ENCODE measurements around the gene RPP38.

The RPP38 gene

GRCh38 chr10:15097011-15097812 lies at the start of gene RPP38:
RPP38 (plus strand) TSS chr10:15097355; CDS start chr10:15103315, 5,960 bp downstream.
- peak; percentile 96 for DNase-seq

- DNase-seq = no peak
Observed at GRCh38 chr10:15049533-15049932, 47.6 kb upstream of the RPP38 start.

- no peak for DNase-seq
Observed at GRCh38 chr10:15052121-15052520, 45.0 kb upstream of the RPP38 start.

GRCh38 chr10:15053061-15053460 lies 44.1 kb upstream of the RPP38 start:
- DNase-seq = no peak

GRCh38 chr10:15058689-15059088 lies 38.5 kb upstream of the RPP38 start:
- DNase-seq = no peak

- no peak for DNase-seq
Observed at GRCh38 chr10:15059914-15060313, 37.2 kb upstream of the RPP38 start.

- no peak for DNase-seq
Observed at GRCh38 chr10:15060638-15061037, 36.5 kb upstream of the RPP38 start.

- no peak for DNase-seq
Observed at GRCh38 chr10:15067154-15067553, 30.0 kb upstream of the RPP38 start.

GRCh38 chr10:15068802-15069201 lies 28.4 kb upstream of the RPP38 start:
- no peak for DNase-seq

- no peak for DNase-seq
Observed at GRCh38 chr10:15069230-15069629, 27.9 kb upstream of the RPP38 start.

- no peak for DNase-seq
Observed at GRCh38 chr10:15072358-15072757, 24.8 kb upstream of the RPP38 start.

- no peak for DNase-seq
Observed at GRCh38 chr10:15075421-15075820, 21.7 kb upstream of the RPP38 start.

GRCh38 chr10:15083674-15084501 lies 13.3 kb upstream of the RPP38 start:
- DNase-seq = no peak

GRCh38 chr10:15084502-15084922 lies 12.6 kb upstream of the RPP38 start:
- DNase-seq = no peak

GRCh38 chr10:15088428-15089261 lies 8.5 kb upstream of the RPP38 start, which contains the start of gene ACBD7:
ACBD7 (minus strand) TSS chr10:15088776; CDS start chr10:15088728, 48 bp downstream.
- DNase-seq = peak; percentile 83

- no peak for DNase-seq
Observed at GRCh38 chr10:15091418-15091817, 5.7 kb upstream of the RPP38 start.

- DNase-seq = no peak
Observed at GRCh38 chr10:15092855-15093408, 4.2 kb upstream of the RPP38 start.

- no peak for DNase-seq
Observed at GRCh38 chr10:15096661-15097010, 519 bp upstream of the RPP38 start.

- DNase-seq = no peak
Observed at GRCh38 chr10:15099886-15100285, 2.7 kb downstream of the RPP38 start.

- DNase-seq = no peak
Observed at GRCh38 chr10:15103513-15103912, 6.4 kb downstream of the RPP38 start.

GRCh38 chr10:15106352-15107013 lies 9.3 kb downstream of the RPP38 start:
- DNase-seq = peak; percentile 62

GRCh38 chr10:15112657-15113056 lies 15.5 kb downstream of the RPP38 start:
- peak; percentile 27 for DNase-seq
